PC-3 (cell line): ENCODE results near the gene ECHS1.

Source experiments
- EZH2phosphoT487 ChIP-seq: fragments of 300-600 bp; sonication (generic); IDR thresholded peaks from 2 replicates; pipeline ENCODE4 v1.6.1; 2018; ENCODE audit warnings: mild to moderate bottlenecking, antibody characterized with exemption, low read length, borderline replicate concordance
- TF ChIP-seq, protein P1 (sequence below): fragments of 300-600 bp; sonication (generic); conservative IDR thresholded peaks from 2 replicates; pipeline ENCODE4 v1.5.1; 2017; ENCODE audit warnings: antibody characterized with exemption, low read depth, mild to moderate bottlenecking, low read length

DNA sequence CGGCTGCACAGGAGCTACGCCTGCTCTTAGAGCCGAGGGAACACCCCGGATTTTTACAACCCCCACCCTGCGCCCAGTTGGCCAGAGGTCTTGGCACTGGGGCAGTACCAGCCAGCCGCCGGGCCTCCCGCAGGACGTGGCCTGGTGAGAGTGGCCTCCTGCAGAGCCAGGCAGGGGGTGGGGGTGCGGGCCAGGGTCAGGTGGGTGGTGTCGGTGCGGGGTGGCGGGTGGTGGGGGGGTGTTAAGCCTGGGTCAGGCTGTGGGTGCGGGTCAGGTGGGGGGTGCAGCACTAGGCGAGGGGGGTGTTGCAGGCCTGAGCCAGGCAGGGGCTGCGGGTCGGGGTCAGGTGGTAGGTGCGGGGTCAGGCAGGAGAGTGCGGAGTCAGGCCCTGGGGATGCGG lies 647 bp downstream of the ECHS1 start:
- TF ChIP-seq, protein P1, sequence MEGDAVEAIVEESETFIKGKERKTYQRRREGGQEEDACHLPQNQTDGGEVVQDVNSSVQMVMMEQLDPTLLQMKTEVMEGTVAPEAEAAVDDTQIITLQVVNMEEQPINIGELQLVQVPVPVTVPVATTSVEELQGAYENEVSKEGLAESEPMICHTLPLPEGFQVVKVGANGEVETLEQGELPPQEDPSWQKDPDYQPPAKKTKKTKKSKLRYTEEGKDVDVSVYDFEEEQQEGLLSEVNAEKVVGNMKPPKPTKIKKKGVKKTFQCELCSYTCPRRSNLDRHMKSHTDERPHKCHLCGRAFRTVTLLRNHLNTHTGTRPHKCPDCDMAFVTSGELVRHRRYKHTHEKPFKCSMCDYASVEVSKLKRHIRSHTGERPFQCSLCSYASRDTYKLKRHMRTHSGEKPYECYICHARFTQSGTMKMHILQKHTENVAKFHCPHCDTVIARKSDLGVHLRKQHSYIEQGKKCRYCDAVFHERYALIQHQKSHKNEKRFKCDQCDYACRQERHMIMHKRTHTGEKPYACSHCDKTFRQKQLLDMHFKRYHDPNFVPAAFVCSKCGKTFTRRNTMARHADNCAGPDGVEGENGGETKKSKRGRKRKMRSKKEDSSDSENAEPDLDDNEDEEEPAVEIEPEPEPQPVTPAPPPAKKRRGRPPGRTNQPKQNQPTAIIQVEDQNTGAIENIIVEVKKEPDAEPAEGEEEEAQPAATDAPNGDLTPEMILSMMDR = no peak
- TF ChIP-seq EZH2phosphoT487 = no peak
